GM12878 (cell line): ENCODE data around the gene ASH1L. TPM values are rescaled to one million over a fixed set of nuclear protein-coding genes. Genes with fewer than 3 reads are reported as not detected.

Source experiments
- ATAC-seq: fragments of 200-7000 bp; cut with Tn5 transposase; 3 replicates; pipeline ENCODE4 v1.9.1; 2020; ENCODE audit warnings: mild to moderate bottlenecking, moderate library complexity
- BruUV-seq: library from RNA; stranded (reverse); fragments of 400-500 nt; replicated peaks from 2 replicates; lab custom pipeline; 2021; lab: Mats Ljungman, UMichigan
- CTCF ChIA-PET: fragments of 300-600 bp; sonication (Branson Sonifier 250); formaldehyde crosslinking; extraction: SDS; loops from one replicate; lab custom pipeline; 2021; ENCODE audit warnings: inconsistent platforms; lab: Yijun Ruan, JAX
- POLR2A ChIA-PET: fragments of 350-600 bp; formaldehyde crosslinking; extraction: SDS; loops from one replicate; lab custom pipeline; 2021; ENCODE audit warnings: inconsistent platforms; lab: Charles Lee
- RAD21 ChIA-PET: fragments of 300-600 bp; sonication (Branson Sonifier 250); formaldehyde crosslinking; loops from one replicate; lab custom pipeline; 2023; ENCODE audit warnings: antibody characterized with exemption; ENCODE audit not compliant: unreplicated experiment; lab: Charles Lee
- SMC1A ChIA-PET: fragments of 300-600 bp; sonication (Branson Sonifier 250); formaldehyde crosslinking; loops from one replicate; lab custom pipeline; 2023; ENCODE audit not compliant: unreplicated experiment, uncharacterized antibody; lab: Charles Lee
- DNase-seq: peaks from one replicate; pipeline ENCODE4 v3.0.0-alpha.2; 2011; ENCODE audit warnings: low read depth, low spot score
- FAIRE-seq: peaks from 3 replicates; lab custom pipeline; 2011; peaks lifted over from hg19 to GRCh38; lab: Jason Lieb, UNC
- H2AFZ ChIP-seq: 2 replicates; pipeline ENCODE4 v1.6.0; 2011; ENCODE audit warnings: low read depth, low read length, control low read depth; ENCODE audit not compliant: control insufficient read depth
- H3K27ac ChIP-seq: 2 replicates; pipeline ENCODE4 v1.5.1; 2011; ENCODE audit warnings: control low read depth; ENCODE audit not compliant: control insufficient read depth, insufficient read depth
- H3K27me3 ChIP-seq, 2 experiments: replicated peaks in 1 of 2; 2 replicates each; pipeline versions ENCODE4 v1.6.0 to v1.6.1; 2011; ENCODE audit warnings: low read length in 1 of 2; ENCODE audit not compliant: control insufficient read depth in 2 of 2, insufficient read depth in 2 of 2
- H3K36me3 ChIP-seq, 2 experiments: 2 replicates each; pipeline ENCODE4 v1.5.1; 2011; ENCODE audit warnings: low read length in 1 of 2; ENCODE audit not compliant: control insufficient read depth in 2 of 2, insufficient read depth in 2 of 2
- H3K4me1 ChIP-seq: 2 replicates; pipeline ENCODE4 v1.6.1; 2011; ENCODE audit warnings: mild to moderate bottlenecking, low read length, moderate library complexity, mixed read lengths; ENCODE audit not compliant: control insufficient read depth, insufficient read depth
- H3K4me2 ChIP-seq: 2 replicates; pipeline ENCODE4 v1.6.0; 2011; ENCODE audit warnings: control low read depth; ENCODE audit not compliant: control insufficient read depth, insufficient read depth
- H3K4me3 ChIP-seq: fragments of 200-600 bp; sonication (generic); 2 replicates; pipeline ENCODE4 v1.5.1; 2016
- H3K79me2 ChIP-seq: 2 replicates; pipeline ENCODE4 v1.6.0; 2011; ENCODE audit warnings: low read length; ENCODE audit not compliant: control insufficient read depth, insufficient read depth
- H3K9ac ChIP-seq: 2 replicates; pipeline ENCODE4 v1.8.0; 2011; ENCODE audit warnings: low read length, control low read depth, mixed read lengths; ENCODE audit not compliant: control insufficient read depth, insufficient read depth
- H3K9me3 ChIP-seq: replicated peaks from 3 replicates; pipeline ENCODE4 v1.5.1; 2011; ENCODE audit warnings: mild to moderate bottlenecking, low read length; ENCODE audit not compliant: control insufficient read depth, insufficient read depth
- H4K20me1 ChIP-seq: 2 replicates; pipeline ENCODE4 v1.6.0; 2011; ENCODE audit not compliant: control insufficient read depth, insufficient read depth
- CHD2 ChIP-seq: IDR thresholded peaks from 2 replicates; pipeline ENCODE4 v1.6.1; 2011; ENCODE audit warnings: low read depth, low read length, improper control_type of control experiment, borderline replicate concordance
- LARP7 ChIP-seq: fragments of 450-650 bp; IDR thresholded peaks from 2 replicates; pipeline ENCODE4 v1.6.1; 2017; ENCODE audit warnings: mild to moderate bottlenecking
- MYB ChIP-seq: fragments of 150-350 bp; IDR thresholded peaks from 2 replicates; pipeline ENCODE4 v1.6.1; 2014; ENCODE audit warnings: mild to moderate bottlenecking, low read depth, low read length, borderline replicate concordance
- MYC ChIP-seq: IDR thresholded peaks from 2 replicates; pipeline ENCODE4 v1.6.1; 2011; ENCODE audit warnings: mild to moderate bottlenecking, low read length, moderate library complexity, inconsistent platforms; ENCODE audit not compliant: insufficient read depth, insufficient replicate concordance, insufficient read length, severe bottlenecking
- PML ChIP-seq: IDR thresholded peaks from 2 replicates; pipeline ENCODE4 v1.6.1; 2012; ENCODE audit warnings: low read length, inconsistent platforms
- SMAD5 ChIP-seq: IDR thresholded peaks from 2 replicates; pipeline ENCODE4 v1.6.1; 2016; ENCODE audit warnings: antibody characterized with exemption, low read depth
- SRF ChIP-seq, 2 experiments: IDR thresholded peaks; 2 replicates each; pipeline ENCODE4 v1.6.1; 2011; ENCODE audit warnings: low read depth in 2 of 2, low read length in 2 of 2, mild to moderate bottlenecking in 1 of 2, moderate library complexity in 1 of 2
- SUPT20H ChIP-seq: IDR thresholded peaks from 2 replicates; pipeline ENCODE4 v1.6.1; 2011; ENCODE audit warnings: low read depth, mild to moderate bottlenecking, low read length, moderate library complexity, borderline replicate concordance; ENCODE audit not compliant: control insufficient read depth
- SUZ12 ChIP-seq: fragments of 200-600 bp; sonication (generic); IDR thresholded peaks from one replicate; pipeline ENCODE4 v1.6.1; 2018; ENCODE audit warnings: antibody characterized with exemption, mild to moderate bottlenecking; ENCODE audit not compliant: unreplicated experiment
- USF2 ChIP-seq: IDR thresholded peaks from 2 replicates; pipeline ENCODE4 v1.6.1; 2011; ENCODE audit warnings: low read depth, low read length, improper control_type of control experiment, borderline replicate concordance
- ZNF687 ChIP-seq: fragments of 450-650 bp; IDR thresholded peaks from 2 replicates; pipeline ENCODE4 v1.6.1; 2017; ENCODE audit warnings: mild to moderate bottlenecking, moderate library complexity
- WGBS: methylation state at CpG from one replicate; pipeline ENCODE4 v1.1.6; 2016; ENCODE audit warnings: low lambda C conversion rate; ENCODE audit not compliant: insufficient replicate concordance, insufficient coverage; ENCODE audit errors: missing lambda C conversion rate; 5-methylcytosine and 5-hydroxymethylcytosine counted together
- in situ Hi-C: fragments of 300-500 bp; cut with MboI; formaldehyde crosslinking; loops from 9 replicates; pipeline ENCODE4 v1.14.3; 2018; ENCODE audit warnings: mixed read lengths
- intact Hi-C: fragments of 100-400 bp; cut with micrococcal nuclease; formaldehyde crosslinking; loops from one replicate; pipeline ENCODE4 v1.14.2; 2022; ENCODE audit not compliant: unreplicated experiment
- polyA plus RNA-seq, 11 experiments: library from polyadenylated mRNA; depleted of rRNA in 4 of 11; unstranded in 6 of 11; stranded (reverse) in 5 of 11; fragments of >200 nt; fragmentation: Nextera tagmentation in 4 of 11; fragmentation: Illumina TruSeq in 1 of 11; extraction: Ambion mirVana in 4 of 11; extraction: Trizol in 1 of 11; gene quantifications; 1 replicate in 1 of 11; 2 replicates in 10 of 11; pipeline versions ENCODE4 v1.2.1 to v1.2.3, GENCODE V29; 2011 to 2016; ENCODE audit warnings: inconsistent platforms in 2 of 11, missing spikeins in 2 of 11, low read depth in 1 of 11
- total RNA-seq, 4 experiments: library from RNA; depleted of rRNA in 3 of 4; stranded (reverse); fragments of >200 nt in 3 of 4; fragmentation: Illumina TruSeq in 1 of 4; extraction: Trizol in 1 of 4; gene quantifications; 2 replicates each; pipeline versions ENCODE4 v1.2.1 to v1.2.3, GENCODE V29; 2013 to 2021
- TF ChIP-seq, protein P1 (sequence below): fragments of 150-350 bp; IDR thresholded peaks from 2 replicates; pipeline ENCODE4 v1.6.1; 2016; ENCODE audit warnings: low read depth, low read length

ASH1L gene
- total and polyA plus RNA-seq, 10 of the 15 experiments (the other 5 are each of a cell fraction or from before 2014, with no cell fraction given) = 1.7 to 23.9 (median 16.6) TPM

GRCh38 chr1:155598842-155599331 lies 36.3 kb upstream of the ASH1L start:
- ChIA-PET RAD21 (interaction anchor here (0.8 kb wide), 1 partner anchor 170 kb away, joined by 3 read pairs; no protein-coding TSS in a partner anchor), SMC1A (interaction anchor here (0.6 kb wide), 1 partner anchor 435 kb away, joined by 3 read pairs; no protein-coding TSS in a partner anchor), CTCF (interaction anchor here (0.6 to 1.1 kb wide), 3 partner anchors 275 to 571 kb away, joined by 3 to 4 read pairs (median 3); no protein-coding TSS in a partner anchor), POLR2A (interaction anchor here (1.0 kb wide), 1 partner anchor 9 kb away, joined by 3 read pairs; no protein-coding TSS in a partner anchor)
- no peak overlapping the region for H3K4me3 ChIP-seq
- TF ChIP-seq PML (no peak), LARP7 (no peak), SRF (IDR thresholded peaks at IDR 0.05; ENCODE audit: low read depth in 2 of 2, low read length in 2 of 2) (no peak), CHD2 (no peak), MYC (no peak), MYB (no peak), SUZ12 (no peak), SMAD5 (no peak), SUPT20H (no peak), ZNF687 (no peak), USF2 (no peak)
- TF ChIP-seq, protein P1, sequence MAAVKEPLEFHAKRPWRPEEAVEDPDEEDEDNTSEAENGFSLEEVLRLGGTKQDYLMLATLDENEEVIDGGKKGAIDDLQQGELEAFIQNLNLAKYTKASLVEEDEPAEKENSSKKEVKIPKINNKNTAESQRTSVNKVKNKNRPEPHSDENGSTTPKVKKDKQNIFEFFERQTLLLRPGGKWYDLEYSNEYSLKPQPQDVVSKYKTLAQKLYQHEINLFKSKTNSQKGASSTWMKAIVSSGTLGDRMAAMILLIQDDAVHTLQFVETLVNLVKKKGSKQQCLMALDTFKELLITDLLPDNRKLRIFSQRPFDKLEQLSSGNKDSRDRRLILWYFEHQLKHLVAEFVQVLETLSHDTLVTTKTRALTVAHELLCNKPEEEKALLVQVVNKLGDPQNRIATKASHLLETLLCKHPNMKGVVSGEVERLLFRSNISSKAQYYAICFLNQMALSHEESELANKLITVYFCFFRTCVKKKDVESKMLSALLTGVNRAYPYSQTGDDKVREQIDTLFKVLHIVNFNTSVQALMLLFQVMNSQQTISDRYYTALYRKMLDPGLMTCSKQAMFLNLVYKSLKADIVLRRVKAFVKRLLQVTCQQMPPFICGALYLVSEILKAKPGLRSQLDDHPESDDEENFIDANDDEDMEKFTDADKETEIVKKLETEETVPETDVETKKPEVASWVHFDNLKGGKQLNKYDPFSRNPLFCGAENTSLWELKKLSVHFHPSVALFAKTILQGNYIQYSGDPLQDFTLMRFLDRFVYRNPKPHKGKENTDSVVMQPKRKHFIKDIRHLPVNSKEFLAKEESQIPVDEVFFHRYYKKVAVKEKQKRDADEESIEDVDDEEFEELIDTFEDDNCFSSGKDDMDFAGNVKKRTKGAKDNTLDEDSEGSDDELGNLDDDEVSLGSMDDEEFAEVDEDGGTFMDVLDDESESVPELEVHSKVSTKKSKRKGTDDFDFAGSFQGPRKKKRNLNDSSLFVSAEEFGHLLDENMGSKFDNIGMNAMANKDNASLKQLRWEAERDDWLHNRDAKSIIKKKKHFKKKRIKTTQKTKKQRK = no peak
- WGBS = 5% methylated on average over 12 of the region's 12 CpGs
- H3K4me1 ChIP-seq = no peaks in the 10 kb centered on the region
- peak overlapping the region; percentile 31 for H3K4me2 ChIP-seq
- H3K79me2 ChIP-seq = no peaks in the 10 kb centered on the region
- H3K36me3 ChIP-seq = no peaks in the 10 kb centered on the region
- H3K27ac ChIP-seq = no peak overlapping the region
- intact Hi-C loops (no loop called here), in situ Hi-C loops (no loop called here)
- DNase-seq = no peak
- FAIRE-seq = no peak
- BruUV-seq = no TSS peak
- H2AFZ ChIP-seq = peak overlapping the region; percentile 25
- H4K20me1 ChIP-seq = no peaks in the 10 kb centered on the region
- H3K27me3 ChIP-seq = no peaks in the 10 kb centered on the region
- no peak overlapping the region for H3K9ac ChIP-seq
- no peak for ATAC-seq
- no peaks in the 10 kb centered on the region for H3K9me3 ChIP-seq
